ENCODE measurements around the gene TFDP2. TPM values are rescaled to one million over a fixed set of nuclear protein-coding genes. Genes with fewer than 3 reads are reported as not detected.

The TFDP2 gene
- total and polyA plus RNA-seq, 2 experiments from 2014 or later = 26.8 to 55.4 TPM

- no peaks in the 10 kb centered on the region for H3K9me2 ChIP-seq (ENCODE audit: insufficient read depth)
- H3F3A ChIP-seq (ENCODE audit: insufficient read depth) = peaks cover 6% of the 10 kb centered on the region
- 97% methylated on average over 7 to 8 of the region's 8 CpGs for WGBS, 2 experiments (ENCODE audit: low coverage in 1 of 2, low lambda C conversion rate in 2 of 2, missing lambda C conversion rate in 2 of 2)
- no peak for DNase-seq
- H3K27me3 ChIP-seq (replicated peaks; ENCODE audit: insufficient read depth) = no peaks in the 10 kb centered on the region
- H3K79me2 ChIP-seq (ENCODE audit: insufficient read depth) = no peaks in the 10 kb centered on the region
- no peaks in the 10 kb centered on the region for H3K9me3 ChIP-seq (ENCODE audit: low read depth)
- H3K27ac ChIP-seq = no peak overlapping the region
- H3K4me1 ChIP-seq (ENCODE audit: insufficient read depth) = peaks cover 14% of the 10 kb centered on the region
- no peak overlapping the region for H3K9ac ChIP-seq
- TF ChIP-seq EZH2phosphoT487 (IDR thresholded peaks at IDR 0.05; ENCODE audit: insufficient read depth, low read depth) = no peak
- no peak for TF ChIP-seq EZH2 (IDR thresholded peaks at IDR 0.05; ENCODE audit: insufficient read depth, poor library complexity, severe bottlenecking)
- no peak overlapping the region for H2AFZ ChIP-seq
- no peaks in the 10 kb centered on the region for H3K36me3 ChIP-seq (ENCODE audit: low read depth)
- no peak overlapping the region for H3K4me2 ChIP-seq (ENCODE audit: unreplicated experiment)
- in situ Hi-C loops (cut with MboI) = no loop called here
- no peaks in the 10 kb centered on the region for H4K20me1 ChIP-seq (ENCODE audit: insufficient read depth)
- H3K4me3 ChIP-seq = no peak overlapping the region
Observed at GRCh38 chr3:141942006-141942405, 207.3 kb downstream of the TFDP2 start.

- no peaks in the 10 kb centered on the region for H3K9me2 ChIP-seq (ENCODE audit: insufficient read depth)
- H3K4me3 ChIP-seq = no peak overlapping the region
- no peak for DNase-seq
- in situ Hi-C loops (cut with MboI) = no loop called here
- peaks cover 6% of the 10 kb centered on the region for H3F3A ChIP-seq (ENCODE audit: insufficient read depth)
- H3K27ac ChIP-seq = no peak overlapping the region
- no peak for TF ChIP-seq EZH2 (IDR thresholded peaks at IDR 0.05; ENCODE audit: insufficient read depth, poor library complexity, severe bottlenecking)
- H3K27me3 ChIP-seq (replicated peaks; ENCODE audit: insufficient read depth) = no peaks in the 10 kb centered on the region
- no peak overlapping the region for H3K4me2 ChIP-seq (ENCODE audit: unreplicated experiment)
- H3K36me3 ChIP-seq (ENCODE audit: low read depth) = no peaks in the 10 kb centered on the region
- H3K4me1 ChIP-seq (ENCODE audit: insufficient read depth) = peaks cover 14% of the 10 kb centered on the region
- no peaks in the 10 kb centered on the region for H3K9me3 ChIP-seq (ENCODE audit: low read depth)
- no peaks in the 10 kb centered on the region for H4K20me1 ChIP-seq (ENCODE audit: insufficient read depth)
- H3K79me2 ChIP-seq (ENCODE audit: insufficient read depth) = no peaks in the 10 kb centered on the region
- no peak overlapping the region for H3K9ac ChIP-seq
- H2AFZ ChIP-seq = no peak overlapping the region
- 98 to 99% methylated on average over 8 of the region's 8 CpGs for WGBS, 2 experiments (ENCODE audit: low coverage in 1 of 2, low lambda C conversion rate in 2 of 2, missing lambda C conversion rate in 2 of 2)
Observed at GRCh38 chr3:141941093-141941492, 208.3 kb downstream of the TFDP2 start.

GRCh38 chr3:141940194-141940776 lies 209.1 kb downstream of the TFDP2 start:
- 61 to 67% methylated on average over 12 of the region's 12 CpGs for WGBS, 2 experiments (ENCODE audit: low coverage in 1 of 2, low lambda C conversion rate in 2 of 2, missing lambda C conversion rate in 2 of 2)
- Histone ChIP-seq H3K9ac (no peak overlapping the region), H3K27me3 (replicated peaks; ENCODE audit: insufficient read depth) (no peaks in the 10 kb centered on the region), H3K9me3 (ENCODE audit: low read depth) (no peaks in the 10 kb centered on the region), H3K4me2 (ENCODE audit: unreplicated experiment) (peak overlapping the region; percentile 31), H4K20me1 (ENCODE audit: insufficient read depth) (no peaks in the 10 kb centered on the region), H3K27ac (peak overlapping the region; percentile 36), H3K79me2 (ENCODE audit: insufficient read depth) (no peaks in the 10 kb centered on the region), H3F3A (ENCODE audit: insufficient read depth) (peaks cover 6% of the 10 kb centered on the region), H3K36me3 (ENCODE audit: low read depth) (no peaks in the 10 kb centered on the region), H3K4me3 (no peak overlapping the region), H3K9me2 (ENCODE audit: insufficient read depth) (no peaks in the 10 kb centered on the region), H3K4me1 (ENCODE audit: insufficient read depth) (peaks cover 14% of the 10 kb centered on the region), H2AFZ (no peak overlapping the region)
- DNase-seq = peak; percentile 83
- TF ChIP-seq EZH2 (IDR thresholded peaks at IDR 0.05; ENCODE audit: insufficient read depth, poor library complexity, severe bottlenecking) = no peak
- TF ChIP-seq EZH2phosphoT487 (IDR thresholded peaks at IDR 0.05; ENCODE audit: insufficient read depth, low read depth) = no peak
- in situ Hi-C loops (cut with MboI) = no loop called here

GRCh38 chr3:141939759-141940158 lies 209.6 kb downstream of the TFDP2 start:
- H3K9ac ChIP-seq = no peak overlapping the region
- in situ Hi-C loops (cut with MboI) = no loop called here
- no peaks in the 10 kb centered on the region for H3K27me3 ChIP-seq (replicated peaks; ENCODE audit: insufficient read depth)
- 82 to 83% methylated on average over 4 of the region's 4 CpGs for WGBS, 2 experiments (ENCODE audit: low coverage in 1 of 2, low lambda C conversion rate in 2 of 2, missing lambda C conversion rate in 2 of 2)
- H3F3A ChIP-seq (ENCODE audit: insufficient read depth) = peaks cover 6% of the 10 kb centered on the region
- DNase-seq = no peak
- no peaks in the 10 kb centered on the region for H3K79me2 ChIP-seq (ENCODE audit: insufficient read depth)
- H3K27ac ChIP-seq = peak overlapping the region; percentile 36
- no peak overlapping the region for H3K4me2 ChIP-seq (ENCODE audit: unreplicated experiment)
- no peaks in the 10 kb centered on the region for H4K20me1 ChIP-seq (ENCODE audit: insufficient read depth)
- H3K36me3 ChIP-seq (ENCODE audit: low read depth) = no peaks in the 10 kb centered on the region
- H3K9me2 ChIP-seq (ENCODE audit: insufficient read depth) = no peaks in the 10 kb centered on the region
- peaks cover 14% of the 10 kb centered on the region for H3K4me1 ChIP-seq (ENCODE audit: insufficient read depth)
- TF ChIP-seq EZH2phosphoT487 (IDR thresholded peaks at IDR 0.05; ENCODE audit: insufficient read depth, low read depth) (no peak), EZH2 (IDR thresholded peaks at IDR 0.05; ENCODE audit: insufficient read depth, poor library complexity, severe bottlenecking) (no peak)
- no peak overlapping the region for H2AFZ ChIP-seq
- H3K4me3 ChIP-seq = no peak overlapping the region
- no peaks in the 10 kb centered on the region for H3K9me3 ChIP-seq (ENCODE audit: low read depth)

Data from GM23248 (cell line).